Hepatocyte (in vitro differentiated cells): ENCODE data around the gene TM4SF20.

Source experiments
- EZH2phosphoT487 ChIP-seq: fragments of 200-600 bp; sonication (generic); IDR thresholded peaks from one replicate; pipeline ENCODE4 v1.6.1; 2018; ENCODE audit warnings: antibody characterized with exemption, mild to moderate bottlenecking, low read depth, moderate library complexity; ENCODE audit not compliant: unreplicated experiment, severe bottlenecking
- TF ChIP-seq, protein P1 (sequence below): fragments of 200-600 bp; sonication (generic); IDR thresholded peaks from 2 replicates; pipeline ENCODE4 v1.5.1; 2016; ENCODE audit warnings: antibody characterized with exemption, mild to moderate bottlenecking; ENCODE audit not compliant: poor library complexity

- TF ChIP-seq, protein P1, sequence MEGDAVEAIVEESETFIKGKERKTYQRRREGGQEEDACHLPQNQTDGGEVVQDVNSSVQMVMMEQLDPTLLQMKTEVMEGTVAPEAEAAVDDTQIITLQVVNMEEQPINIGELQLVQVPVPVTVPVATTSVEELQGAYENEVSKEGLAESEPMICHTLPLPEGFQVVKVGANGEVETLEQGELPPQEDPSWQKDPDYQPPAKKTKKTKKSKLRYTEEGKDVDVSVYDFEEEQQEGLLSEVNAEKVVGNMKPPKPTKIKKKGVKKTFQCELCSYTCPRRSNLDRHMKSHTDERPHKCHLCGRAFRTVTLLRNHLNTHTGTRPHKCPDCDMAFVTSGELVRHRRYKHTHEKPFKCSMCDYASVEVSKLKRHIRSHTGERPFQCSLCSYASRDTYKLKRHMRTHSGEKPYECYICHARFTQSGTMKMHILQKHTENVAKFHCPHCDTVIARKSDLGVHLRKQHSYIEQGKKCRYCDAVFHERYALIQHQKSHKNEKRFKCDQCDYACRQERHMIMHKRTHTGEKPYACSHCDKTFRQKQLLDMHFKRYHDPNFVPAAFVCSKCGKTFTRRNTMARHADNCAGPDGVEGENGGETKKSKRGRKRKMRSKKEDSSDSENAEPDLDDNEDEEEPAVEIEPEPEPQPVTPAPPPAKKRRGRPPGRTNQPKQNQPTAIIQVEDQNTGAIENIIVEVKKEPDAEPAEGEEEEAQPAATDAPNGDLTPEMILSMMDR: peak; percentile 1
- no peak for TF ChIP-seq EZH2phosphoT487
Measured at GRCh38 chr2:227325839-227326195, 53.3 kb downstream of the TM4SF20 start.
